HG03039 (cell line): ENCODE data around the gene MYOM3.
A peak's percentile ranks its signal among the peaks of the same experiment; 100 is the strongest.

Experiments used
- ATAC-seq: cut with Tn5 transposase; IDR thresholded peaks from one replicate; pipeline ENCODE4 v1.9.1; 2021; ENCODE audit warnings: mild to moderate bottlenecking, moderate library complexity; ENCODE audit not compliant: unreplicated experiment

The MYOM3 gene

GRCh38 chr1:24111996-24112779 lies at the start of gene MYOM3:
TSS of gene MYOM3 (minus strand) at chr1:24112135. CDS start at chr1:24108636, 3,499 bp downstream.
- no peak for ATAC-seq

DNA sequence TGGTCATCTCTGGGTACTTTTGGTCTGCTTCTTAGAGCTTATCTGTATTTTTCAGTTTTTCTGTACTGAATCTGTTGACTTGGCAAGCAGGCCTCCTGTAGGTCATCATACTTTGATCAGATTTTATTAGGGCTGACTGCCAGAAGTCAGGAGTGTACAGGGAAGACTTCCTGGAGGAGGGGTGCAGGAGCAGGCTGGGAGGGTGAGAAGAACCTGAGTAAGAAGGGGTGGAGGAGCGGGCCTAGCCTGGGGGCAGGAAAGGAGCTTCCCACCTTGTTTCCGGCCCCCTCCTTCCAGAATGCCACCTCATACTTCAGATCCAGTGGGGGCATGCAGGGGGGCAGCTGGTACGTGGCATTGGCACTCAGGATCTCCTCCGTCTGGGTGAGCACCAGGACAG lies 49.3 kb upstream of the MYOM3 start:
- ATAC-seq, result no peak

GRCh38 chr1:24159366-24159765 lies 47.4 kb upstream of the MYOM3 start:
- no peak for ATAC-seq

GRCh38 chr1:24157918-24158481 lies 46.1 kb upstream of the MYOM3 start:
- ATAC-seq, result no peak

- no peak for ATAC-seq
Measured at GRCh38 chr1:24156542-24157260, 44.8 kb upstream of the MYOM3 start.

DNA sequence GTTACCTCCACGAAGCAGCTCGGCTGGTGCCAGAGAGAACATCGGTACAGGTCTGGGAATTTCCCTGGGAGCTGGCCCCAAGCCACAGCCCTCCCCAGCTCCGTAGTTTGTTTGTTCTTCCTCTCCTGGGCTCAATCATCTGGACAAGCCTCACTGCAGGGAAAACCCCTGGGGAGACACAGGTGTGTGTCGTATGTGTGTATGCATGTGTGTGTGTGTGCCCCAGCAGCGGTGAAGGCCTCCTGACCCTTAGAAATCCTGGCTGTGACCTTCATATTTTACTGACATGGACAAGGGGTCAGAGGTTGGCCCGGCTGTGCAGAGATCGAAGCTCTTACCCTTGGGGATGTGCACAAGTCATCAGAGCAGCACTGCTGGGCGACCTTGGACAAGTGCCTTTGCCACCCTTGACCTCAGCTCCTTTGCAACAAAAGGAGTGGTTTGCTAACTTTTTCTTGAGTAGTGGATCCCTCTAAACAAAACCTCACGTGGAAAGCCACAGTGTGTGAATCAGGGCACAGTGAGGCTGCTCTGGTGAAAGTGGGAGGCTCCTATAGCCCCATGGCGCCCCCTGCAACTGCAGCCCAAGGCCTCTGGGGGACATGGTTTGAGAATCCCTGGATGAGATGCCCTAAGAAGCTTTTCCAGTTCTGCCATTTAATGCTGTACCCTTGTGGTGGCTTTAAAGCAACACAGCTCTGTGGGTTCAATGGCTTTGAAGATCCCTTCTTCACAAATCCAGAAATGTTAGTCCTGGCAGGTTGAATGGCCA lies 43.3 kb upstream of the MYOM3 start:
- no peak for ATAC-seq

DNA sequence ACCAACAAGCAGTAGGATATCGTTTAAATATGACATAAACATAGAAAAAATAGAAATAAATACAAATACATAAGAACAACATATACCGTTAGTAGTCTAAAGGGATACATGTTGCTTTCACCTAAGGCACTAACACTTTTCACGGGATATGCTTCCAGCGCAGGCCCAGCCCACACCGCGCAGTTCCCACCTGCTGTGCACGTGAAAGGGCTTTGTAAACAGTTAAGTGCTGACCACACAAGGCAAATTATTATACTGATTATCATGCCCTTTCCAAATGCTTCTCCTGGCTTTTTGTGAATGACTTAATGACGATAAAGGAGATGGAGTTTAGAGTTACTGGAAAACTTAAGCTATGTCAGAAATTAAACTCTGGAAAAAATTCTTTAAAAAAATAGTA lies 42.3 kb upstream of the MYOM3 start:
- no peak for ATAC-seq

DNA sequence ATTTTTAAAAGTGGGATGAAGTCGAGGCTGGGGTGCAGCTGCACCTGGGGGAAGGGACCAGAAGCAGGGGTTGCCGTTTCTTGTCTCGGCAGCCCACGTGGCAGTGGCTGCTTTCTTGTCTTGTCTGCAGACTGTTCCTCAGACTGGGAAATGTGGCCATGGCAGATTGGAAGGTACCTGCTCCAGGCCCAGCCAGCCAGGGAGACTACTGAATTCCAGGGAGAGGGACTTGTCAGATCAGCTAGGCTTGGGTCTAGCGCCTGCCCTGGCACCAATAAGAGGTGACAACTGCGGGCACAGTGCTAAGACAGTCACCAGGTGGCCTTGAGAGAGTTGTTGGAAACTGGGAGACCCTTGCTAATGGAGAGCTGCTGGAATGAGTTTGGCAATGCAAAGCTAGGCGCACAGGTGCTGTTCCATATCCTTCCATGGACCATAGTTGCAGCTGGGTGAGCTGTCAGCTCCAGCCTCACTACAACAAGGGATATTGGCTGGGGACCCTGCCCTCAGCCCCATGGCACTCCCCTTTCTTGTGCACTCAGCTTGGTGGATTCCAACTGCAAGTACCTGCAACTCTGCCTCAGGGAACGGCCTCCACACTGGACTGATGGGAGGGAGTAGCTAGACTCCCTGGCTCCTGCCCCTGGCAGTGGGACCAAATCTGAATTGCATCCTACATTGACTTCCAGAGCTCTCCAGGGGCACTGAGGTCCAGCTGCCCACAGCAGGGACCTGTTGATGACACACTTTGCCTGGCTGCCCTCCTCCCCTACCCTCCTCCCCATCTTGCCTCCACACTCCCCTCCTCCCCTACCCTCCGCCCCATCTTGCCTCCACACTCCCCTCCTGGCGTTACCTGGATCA lies 40.9 kb upstream of the MYOM3 start:
- ATAC-seq, result no peak

DNA sequence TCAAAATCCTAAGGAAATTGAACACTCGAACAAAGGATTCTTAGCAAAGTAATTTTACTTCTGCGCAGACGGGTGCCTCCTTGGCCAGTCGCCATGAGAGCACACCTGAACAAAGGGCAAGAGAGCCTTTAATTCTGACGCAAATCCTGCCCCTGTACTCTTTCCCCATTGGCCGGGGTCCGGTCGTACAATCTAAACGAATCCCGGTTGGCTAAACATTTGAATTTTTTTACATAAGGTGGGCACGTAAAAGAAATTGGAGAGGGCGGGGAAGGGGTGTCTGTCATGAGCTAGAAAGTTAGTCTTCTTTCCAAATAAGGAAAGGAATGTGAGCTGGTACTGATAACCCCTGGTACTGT lies 39.2 kb upstream of the MYOM3 start:
- ATAC-seq, result no peak

- ATAC-seq, result peak; percentile 62
Measured at GRCh38 chr1:24150234-24151174, 38.6 kb upstream of the MYOM3 start.

- ATAC-seq, result no peak
Measured at GRCh38 chr1:24149866-24150233, 37.9 kb upstream of the MYOM3 start.

GRCh38 chr1:24147816-24148215 lies 35.9 kb upstream of the MYOM3 start:
- ATAC-seq, result no peak

GRCh38 chr1:24147194-24147593 lies 35.3 kb upstream of the MYOM3 start:
- no peak for ATAC-seq

DNA sequence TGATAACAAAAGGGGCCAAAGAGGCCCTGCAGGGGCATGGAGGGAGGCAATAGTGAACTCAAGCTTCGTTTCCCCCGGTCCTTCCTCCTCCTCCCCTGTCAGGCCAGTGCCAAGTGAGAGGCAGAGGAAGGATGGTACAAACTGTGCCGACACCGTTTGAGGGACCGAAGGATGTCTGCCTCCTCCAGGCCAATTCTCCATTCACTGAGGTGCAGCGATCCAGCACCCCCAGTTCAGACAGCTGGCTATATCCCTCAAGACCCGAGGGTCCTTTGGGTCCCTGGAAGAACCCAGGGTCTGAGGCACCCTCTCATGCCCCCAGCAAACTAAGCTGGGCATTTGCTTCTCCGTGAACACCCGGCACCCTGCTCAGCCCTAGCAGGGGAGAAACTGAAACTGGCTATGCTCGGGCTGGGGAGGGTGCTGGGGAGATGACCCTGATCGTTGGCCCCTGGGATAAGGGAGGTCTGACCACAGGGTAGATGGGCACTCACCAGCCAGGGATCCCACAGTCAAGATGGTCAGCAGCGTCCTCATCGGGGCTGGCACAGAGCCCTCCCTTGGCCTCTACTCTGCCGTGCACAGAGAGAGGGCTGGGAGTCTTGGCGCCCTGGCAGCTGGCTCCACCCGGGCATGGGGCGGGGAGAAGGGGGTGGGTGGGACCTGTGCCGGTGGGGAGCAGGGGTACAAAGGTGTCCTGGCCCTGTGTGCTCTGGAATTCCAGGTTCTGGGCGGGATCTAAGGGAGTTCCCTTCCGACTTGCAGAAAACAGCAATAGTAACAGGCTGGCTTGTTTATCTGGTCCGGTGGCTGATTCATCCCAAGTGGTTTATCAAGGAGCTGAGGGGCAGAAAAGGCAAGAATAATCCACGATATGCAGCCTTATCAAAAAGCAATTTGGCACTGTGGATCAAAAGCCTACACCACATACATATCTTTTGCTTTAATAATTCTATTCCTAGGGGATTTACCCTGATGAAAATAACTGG lies 30.9 kb upstream of the MYOM3 start, which contains the start of gene IL22RA1:
IL22RA1 (minus strand) TSS at position 595 of the 989 bp plus-strand sequence; CDS start at position 537, 58 bp downstream.
- ATAC-seq, result no peak

- ATAC-seq, result no peak
Measured at GRCh38 chr1:24141311-24141997, 29.5 kb upstream of the MYOM3 start.

DNA sequence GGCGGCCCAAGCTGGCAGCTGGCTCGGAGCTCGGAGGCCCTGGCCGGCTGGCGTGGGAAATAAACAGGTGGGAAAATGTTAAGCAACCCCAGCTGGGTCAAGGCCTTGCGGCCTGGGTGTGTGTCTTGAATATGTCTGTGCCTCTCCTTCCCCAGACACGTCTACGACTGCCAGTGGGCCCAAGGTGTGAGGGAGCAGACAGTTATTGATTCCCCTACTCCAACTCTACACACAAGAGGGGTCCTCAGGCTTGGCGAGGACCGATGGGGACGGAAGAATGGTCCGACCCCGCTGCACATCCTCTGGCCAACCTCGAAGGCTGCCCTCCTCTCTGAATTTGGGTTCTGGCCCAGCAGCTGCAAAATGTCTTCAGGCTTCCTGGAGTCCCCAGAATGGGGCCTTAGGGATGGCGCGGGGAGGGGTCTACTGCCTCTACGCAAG lies 28.8 kb upstream of the MYOM3 start:
- ATAC-seq, result no peak

- ATAC-seq, result no peak
Measured at GRCh38 chr1:24139841-24140425, 28.0 kb upstream of the MYOM3 start.
